Astrocyte (in vitro differentiated cells and primary cell): ENCODE data around the gene ANAPC1.

Experiments used
- EZH2 ChIP-seq: IDR thresholded peaks from 2 replicates; pipeline ENCODE4 v1.6.1; 2012; ENCODE audit warnings: mild to moderate bottlenecking, low read length, inconsistent platforms; ENCODE audit not compliant: insufficient read depth
- TF ChIP-seq, protein P1 (sequence below): IDR thresholded peaks from 2 replicates; pipeline ENCODE4 v1.5.1; 2011; ENCODE audit warnings: low read depth, mild to moderate bottlenecking, inconsistent platforms, low read length, moderate library complexity; ENCODE audit not compliant: insufficient read depth

DNA sequence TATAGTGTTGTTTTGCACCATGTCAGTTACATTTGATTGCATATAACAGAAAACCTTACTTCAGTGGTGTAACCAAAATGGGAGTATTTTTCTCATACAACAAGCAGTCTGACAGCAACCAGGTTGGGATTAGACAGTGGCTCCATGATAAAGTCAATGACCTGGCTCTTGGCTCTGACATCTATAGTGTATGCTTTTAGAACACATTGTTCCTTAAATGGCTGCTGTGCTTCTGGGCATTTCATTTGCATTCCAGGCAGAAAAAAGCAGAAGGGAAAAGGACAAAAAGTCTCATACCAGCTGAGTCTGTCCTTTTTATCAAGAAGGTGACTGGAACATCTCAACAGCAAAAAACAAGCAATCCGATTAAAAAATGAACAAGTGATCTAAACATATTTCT, 24.6 kb upstream of the ANAPC1 start:
- TF ChIP-seq, protein P1, sequence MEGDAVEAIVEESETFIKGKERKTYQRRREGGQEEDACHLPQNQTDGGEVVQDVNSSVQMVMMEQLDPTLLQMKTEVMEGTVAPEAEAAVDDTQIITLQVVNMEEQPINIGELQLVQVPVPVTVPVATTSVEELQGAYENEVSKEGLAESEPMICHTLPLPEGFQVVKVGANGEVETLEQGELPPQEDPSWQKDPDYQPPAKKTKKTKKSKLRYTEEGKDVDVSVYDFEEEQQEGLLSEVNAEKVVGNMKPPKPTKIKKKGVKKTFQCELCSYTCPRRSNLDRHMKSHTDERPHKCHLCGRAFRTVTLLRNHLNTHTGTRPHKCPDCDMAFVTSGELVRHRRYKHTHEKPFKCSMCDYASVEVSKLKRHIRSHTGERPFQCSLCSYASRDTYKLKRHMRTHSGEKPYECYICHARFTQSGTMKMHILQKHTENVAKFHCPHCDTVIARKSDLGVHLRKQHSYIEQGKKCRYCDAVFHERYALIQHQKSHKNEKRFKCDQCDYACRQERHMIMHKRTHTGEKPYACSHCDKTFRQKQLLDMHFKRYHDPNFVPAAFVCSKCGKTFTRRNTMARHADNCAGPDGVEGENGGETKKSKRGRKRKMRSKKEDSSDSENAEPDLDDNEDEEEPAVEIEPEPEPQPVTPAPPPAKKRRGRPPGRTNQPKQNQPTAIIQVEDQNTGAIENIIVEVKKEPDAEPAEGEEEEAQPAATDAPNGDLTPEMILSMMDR = no peak
- TF ChIP-seq EZH2 = no peak
